Fibroblast of skin of right quadriceps (primary cell): ENCODE results near the gene PCBP1.
"Not testable (repeated sequence)": the region's sequence is repeated elsewhere in the genome, so short reads cannot be mapped to it uniquely, and the experiment has no call there.

ENCODE experiments used
- DNase-seq: peaks from one replicate; pipeline ENCODE4 v3.0.0-alpha.2; 2013

PCBP1 gene

DNA sequence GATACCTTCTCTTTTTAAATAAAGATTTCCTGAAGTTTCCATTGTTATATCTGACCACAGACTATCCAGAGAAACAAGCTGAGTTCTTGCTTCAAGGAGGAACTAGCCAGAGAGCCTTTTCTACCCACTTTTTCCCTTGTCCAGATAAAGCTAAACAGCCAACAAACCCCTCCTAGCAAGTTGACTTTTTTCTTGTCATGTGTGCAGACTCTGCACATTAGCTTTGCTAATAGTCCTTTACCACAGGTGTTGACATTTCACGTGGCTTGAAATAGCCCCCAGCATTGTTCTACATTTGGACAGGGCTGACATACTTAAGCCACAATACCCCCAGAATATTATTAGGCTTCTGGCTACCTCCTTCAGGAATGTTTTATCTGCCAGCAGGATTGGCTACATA is 40.7 kb downstream of the PCBP1 start:
- no peak for DNase-seq

DNA sequence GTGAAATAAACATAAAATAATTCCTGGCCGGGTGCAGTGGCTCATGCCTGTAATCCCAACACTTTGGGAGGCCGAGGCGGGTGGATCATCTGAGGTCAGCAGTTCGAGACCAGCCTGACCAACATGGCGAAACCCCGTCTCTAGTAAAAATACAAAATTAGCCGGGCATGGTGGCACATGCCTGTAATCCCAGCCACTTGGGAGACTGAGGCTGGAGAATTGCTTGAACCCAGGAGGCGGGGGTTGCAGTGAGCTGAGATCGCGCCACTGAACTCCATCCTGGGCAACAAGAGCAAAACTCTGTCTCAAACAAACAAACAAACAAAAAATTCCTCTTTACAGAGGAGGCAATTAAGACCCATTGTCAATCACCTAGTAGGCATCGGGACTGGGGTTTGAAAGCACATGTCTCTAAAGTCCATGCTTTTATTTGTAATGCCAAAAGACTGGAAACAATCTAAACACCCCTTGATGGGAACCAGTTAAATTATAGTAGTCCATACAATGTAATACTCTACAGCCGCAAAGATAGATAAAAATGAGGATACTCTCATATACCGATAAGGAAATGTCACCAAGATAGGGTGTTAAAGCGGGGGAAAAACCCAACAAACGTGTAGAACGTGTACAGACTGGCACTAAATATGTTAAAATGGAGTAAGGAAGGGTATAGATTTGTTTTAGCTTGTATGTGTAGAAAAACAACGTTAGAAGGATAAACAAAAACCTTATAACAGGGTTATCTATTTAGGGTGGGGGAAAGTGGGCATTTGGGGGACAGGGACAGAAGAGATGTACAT is 44.3 kb downstream of the PCBP1 start:
- not testable (repeated sequence) for DNase-seq

DNA sequence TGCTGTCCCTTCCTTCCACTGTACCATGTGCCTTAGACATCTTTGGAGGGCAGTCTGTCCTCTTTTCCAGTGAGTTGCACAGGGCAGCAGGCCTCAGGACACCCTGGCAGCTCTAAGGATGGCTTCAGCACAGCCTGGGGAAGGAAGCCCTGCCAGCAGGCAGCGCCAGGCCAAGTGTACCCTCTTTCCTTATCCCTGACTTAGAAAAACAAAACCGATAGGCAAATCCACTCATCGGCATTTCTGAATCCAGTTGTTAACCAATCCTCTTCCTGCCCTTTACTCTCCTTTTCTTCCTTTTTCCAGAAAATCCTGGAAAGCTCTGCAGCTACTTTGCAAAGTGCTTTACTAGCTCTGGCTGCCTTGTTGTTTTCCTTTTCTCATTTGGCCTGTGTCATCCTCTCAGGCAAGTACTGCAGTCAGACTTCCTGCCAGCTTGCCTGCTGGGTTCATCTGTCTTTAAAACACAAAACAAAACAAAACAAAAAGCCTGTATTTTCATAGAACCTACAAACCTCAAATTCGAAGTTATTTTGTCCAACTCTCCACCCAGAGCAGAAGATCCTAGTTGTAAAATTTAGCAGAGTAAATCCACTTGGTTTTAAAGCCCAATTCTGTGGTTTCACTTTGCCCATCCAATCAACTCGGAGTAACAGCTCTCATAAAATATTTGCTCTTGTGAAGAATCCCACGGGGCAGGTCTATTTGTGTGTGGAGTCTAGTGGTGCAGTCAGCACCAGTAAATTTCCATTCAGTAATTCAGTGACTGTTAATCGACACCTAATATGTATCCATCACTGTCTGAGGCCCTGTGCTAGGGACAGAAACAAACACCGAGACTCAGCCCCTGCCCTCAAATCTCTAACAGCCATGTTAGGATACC is 45.2 kb downstream of the PCBP1 start:
- DNase-seq, result peak; percentile 49

DNA sequence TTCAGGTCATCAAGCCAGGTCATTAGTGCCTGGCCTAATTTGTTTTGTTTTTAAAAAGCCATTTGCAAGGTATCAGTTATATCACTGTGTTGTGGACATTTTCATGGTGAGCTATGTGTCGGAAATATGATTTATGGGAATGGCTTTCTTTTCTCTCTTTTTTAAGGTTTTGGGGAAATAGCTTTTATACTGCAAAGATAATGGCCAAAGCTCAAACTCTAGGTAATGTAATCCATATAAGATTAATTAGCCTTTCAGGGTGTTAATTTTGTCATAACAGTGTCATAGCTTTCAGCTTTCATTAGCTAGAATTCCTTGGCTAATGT is 45.8 kb downstream of the PCBP1 start:
- DNase-seq, result no peak

GRCh38 chr2:70133491-70134322 is 46.4 kb downstream of the PCBP1 start:
- DNase-seq, result no peak

DNA sequence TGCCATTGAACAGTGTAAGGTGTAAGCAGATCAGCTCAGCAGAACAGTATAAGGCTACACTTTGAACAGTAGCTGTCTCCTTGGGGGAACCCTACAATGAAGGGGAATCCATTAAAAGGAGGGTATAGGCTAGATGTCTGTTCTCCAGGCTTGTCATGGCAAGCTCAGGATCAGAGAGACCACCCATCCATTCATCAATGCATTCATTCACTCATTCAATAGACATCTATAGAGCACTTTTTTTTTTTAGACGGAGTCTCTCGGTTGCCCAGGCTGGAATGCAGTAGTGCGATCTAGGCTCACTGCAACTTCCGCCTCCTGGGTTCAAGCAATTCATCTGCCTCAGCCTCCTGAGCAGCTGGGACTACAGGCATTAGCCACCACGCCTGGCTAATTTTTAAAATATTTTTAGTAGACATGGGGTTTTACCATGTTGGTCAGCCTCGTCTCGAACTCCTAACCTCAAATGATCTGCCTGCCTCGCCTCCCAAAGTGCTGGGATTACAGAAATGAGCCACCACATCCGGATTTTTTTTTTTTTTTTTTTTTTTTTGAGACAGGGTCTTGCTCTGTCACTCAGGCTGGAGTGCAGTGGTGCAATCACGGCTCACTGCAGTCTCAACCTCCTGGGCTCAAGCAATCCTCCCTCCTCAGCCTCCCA is 47.2 kb downstream of the PCBP1 start:
- not testable (repeated sequence) for DNase-seq
